ENCODE results near the gene IL31RA.

GRCh38 chr5:55925181-55925580 lies 74.0 kb downstream of the IL31RA start:
- no peak for TF ChIP-seq CTCF (IDR thresholded peaks at IDR 0.05; ENCODE audit: insufficient read depth, low read depth, low read length)
- TF ChIP-seq EZH2 (IDR thresholded peaks at IDR 0.05; ENCODE audit: insufficient read depth, low read length) = no peak
